Mesodermal cell (in vitro differentiated cells): ENCODE results near the gene PNPLA6.
A peak's percentile ranks its signal among the peaks of the same experiment; 100 is the strongest.

Experiments
- H3K27ac ChIP-seq: 2 replicates; pipeline ENCODE4 v1.7.0; 2013; ENCODE audit warnings: mild to moderate bottlenecking, low read depth, low read length, moderate library complexity; ENCODE audit not compliant: severe bottlenecking
- H3K36me3 ChIP-seq: 2 replicates; pipeline ENCODE4 v1.7.1; 2013; ENCODE audit warnings: mild to moderate bottlenecking, low read length, moderate library complexity; ENCODE audit not compliant: control insufficient read depth, insufficient read depth
- H3K4me1 ChIP-seq: one replicate; pipeline ENCODE4 v1.7.1; 2013; ENCODE audit warnings: mild to moderate bottlenecking, low read length; ENCODE audit not compliant: insufficient read depth, control insufficient read depth, poor library complexity, severe bottlenecking
- H3K4me3 ChIP-seq: 2 replicates; pipeline ENCODE4 v1.7.0; 2013; ENCODE audit warnings: low read length, control low read depth, mild to moderate bottlenecking; ENCODE audit not compliant: insufficient read depth, poor library complexity, severe bottlenecking; ENCODE audit errors: extremely low read depth
- H3K9me3 ChIP-seq: 2 replicates; pipeline ENCODE4 v1.7.1; 2013; ENCODE audit warnings: mild to moderate bottlenecking, low read length, moderate library complexity; ENCODE audit not compliant: control insufficient read depth
- WGBS, 2 experiments: methylation state at CpG; one replicate each; pipeline ENCODE4 v1.1.5; 2013; ENCODE audit warnings: missing lambda C conversion rate in 2 of 2; ENCODE audit not compliant: insufficient coverage in 2 of 2; 5-methylcytosine and 5-hydroxymethylcytosine counted together

Gene PNPLA6

DNA sequence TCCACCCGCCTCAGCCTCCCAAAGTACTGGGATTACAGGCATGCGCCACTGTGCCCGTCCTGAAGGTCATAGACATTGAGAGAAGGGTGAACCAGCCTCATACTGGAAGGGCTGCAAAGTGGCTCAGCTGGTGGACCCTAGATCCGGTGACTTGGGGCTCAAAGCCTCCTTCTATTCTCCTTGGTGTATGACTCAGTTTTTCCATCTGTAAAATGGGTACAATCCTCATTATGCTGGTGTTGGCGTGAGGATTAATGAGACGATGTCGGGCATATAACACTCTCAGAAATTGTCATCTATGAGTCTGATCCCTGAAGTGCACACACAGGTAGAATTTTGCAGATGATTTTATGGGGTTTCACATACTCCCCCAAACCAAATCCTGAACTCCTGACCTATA, 54.3 kb downstream of the PNPLA6 start:
- H3K27ac ChIP-seq: no peak overlapping the region
- 87 to 94% methylated on average over 4 to 6 of the region's 7 CpGs for WGBS, 2 experiments
- H3K9me3 ChIP-seq: no peaks in the 10 kb centered on the region
- H3K4me3 ChIP-seq: no peak overlapping the region
- no peaks in the 10 kb centered on the region for H3K36me3 ChIP-seq
- no peaks in the 10 kb centered on the region for H3K4me1 ChIP-seq

DNA sequence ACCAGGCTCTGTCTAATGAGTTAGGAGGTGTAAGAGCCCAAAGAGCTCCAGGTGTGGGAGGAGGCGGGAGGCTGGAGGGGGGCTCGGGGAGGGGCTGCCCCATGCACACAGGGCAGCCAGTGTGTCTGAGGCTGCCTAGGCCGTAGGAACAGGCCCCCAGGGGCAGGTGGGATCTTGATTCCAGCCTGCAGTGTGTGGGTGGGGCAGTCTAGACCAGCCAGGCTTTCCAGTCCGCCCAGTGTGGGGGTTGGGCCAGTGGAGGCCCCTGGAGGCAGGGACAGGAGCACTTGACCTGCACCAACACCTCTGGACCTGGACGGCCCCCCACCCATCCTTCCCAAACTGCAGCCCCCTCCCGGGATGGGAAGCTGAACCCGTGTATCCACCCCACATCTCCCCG, 54.7 kb downstream of the PNPLA6 start:
- Histone ChIP-seq H3K27ac (no peak overlapping the region), H3K9me3 (no peaks in the 10 kb centered on the region), H3K36me3 (no peaks in the 10 kb centered on the region), H3K4me3 (no peak overlapping the region), H3K4me1 (no peaks in the 10 kb centered on the region)
- WGBS, 2 experiments: 67 to 72% methylated on average over 4 to 7 of the region's 8 CpGs

DNA sequence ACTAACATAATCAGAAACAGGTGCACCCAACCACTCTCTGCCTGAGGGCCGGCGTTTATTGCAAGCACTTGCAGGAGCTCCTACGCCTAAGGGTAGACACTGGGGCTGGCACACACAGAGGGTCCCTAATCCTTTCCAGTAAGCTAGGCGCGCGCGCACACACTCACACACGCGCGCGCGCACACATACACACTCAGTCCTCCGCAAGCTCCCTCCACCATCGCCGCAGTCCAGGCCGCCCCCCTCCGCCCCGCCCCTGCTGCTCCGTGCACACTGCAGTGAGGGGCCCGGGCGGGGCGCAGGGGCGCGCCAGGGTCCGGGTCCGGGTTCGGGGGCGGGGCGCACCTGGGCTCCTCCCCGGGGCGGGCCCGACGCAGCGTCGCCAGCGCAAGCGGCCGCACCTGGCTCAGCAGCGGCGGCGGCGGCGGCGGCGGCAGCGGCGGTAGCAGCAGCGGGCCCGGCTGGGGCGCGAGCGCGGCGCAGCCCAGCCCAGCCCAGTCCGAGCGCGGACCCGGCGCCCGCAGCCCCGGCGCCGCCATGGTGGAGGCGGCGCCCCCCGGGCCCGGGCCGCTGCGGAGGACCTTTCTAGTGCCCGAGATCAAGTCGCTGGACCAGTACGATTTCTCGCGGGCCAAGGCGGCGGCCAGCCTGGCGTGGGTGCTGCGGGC, 60.1 kb downstream of the PNPLA6 start, which contains the start of gene CAMSAP3:
Gene CAMSAP3, plus strand, starts transcription at position 398 of the 668 bp plus-strand sequence. Its CDS starts 140 bp downstream, at position 538.
- no peaks in the 10 kb centered on the region for H3K4me1 ChIP-seq
- 0 to 1% methylated on average over 40 to 52 of the region's 78 CpGs for WGBS, 2 experiments
- no peaks in the 10 kb centered on the region for H3K9me3 ChIP-seq
- no peaks in the 10 kb centered on the region for H3K36me3 ChIP-seq
- H3K27ac ChIP-seq: no peak within 1 kb of the TSS
- H3K4me3 ChIP-seq: peak within 1 kb of the TSS; percentile 35

DNA sequence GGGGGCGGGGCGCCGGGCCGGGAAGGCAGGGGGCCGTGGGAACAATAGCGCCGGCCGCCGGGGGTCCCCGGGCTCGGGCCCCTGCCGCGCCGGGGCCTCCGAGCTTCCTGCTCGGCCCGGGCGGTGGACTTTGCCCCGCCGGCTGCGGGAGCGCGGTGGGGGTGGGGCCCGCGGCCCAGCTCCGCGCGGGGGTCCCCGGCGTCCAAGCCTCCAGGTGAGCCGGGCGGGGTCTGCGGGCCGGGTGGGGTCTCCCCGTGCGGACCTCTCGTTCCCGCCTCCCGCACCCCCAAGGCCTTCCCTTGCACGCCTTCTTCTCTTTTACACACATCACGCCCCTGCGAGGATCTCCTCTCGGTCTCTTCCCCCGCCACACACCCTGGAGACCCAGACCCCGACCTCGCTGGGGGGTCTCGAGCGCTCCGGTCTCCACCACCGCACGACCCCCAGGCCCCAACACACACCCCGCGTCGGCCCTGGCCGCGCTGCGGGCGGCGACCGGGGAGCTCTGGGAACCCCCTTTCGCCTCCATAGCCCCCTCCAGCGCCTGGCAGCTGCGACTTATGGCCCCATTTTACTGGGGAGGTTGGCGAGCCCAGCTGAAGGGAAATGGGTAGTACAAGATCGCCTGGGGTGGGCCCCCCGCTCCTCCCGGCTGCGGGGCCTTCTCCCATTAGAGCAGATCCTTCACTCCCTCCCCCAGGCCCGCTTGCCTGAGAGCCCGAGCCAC, 60.9 kb downstream of the PNPLA6 start:
- H3K27ac ChIP-seq: no peak overlapping the region
- H3K4me1 ChIP-seq: no peaks in the 10 kb centered on the region
- H3K9me3 ChIP-seq: no peaks in the 10 kb centered on the region
- H3K4me3 ChIP-seq: peak overlapping the region; percentile 24
- H3K36me3 ChIP-seq: no peaks in the 10 kb centered on the region
- 3 to 7% methylated on average over 42 to 52 of the region's 70 CpGs for WGBS, 2 experiments

DNA sequence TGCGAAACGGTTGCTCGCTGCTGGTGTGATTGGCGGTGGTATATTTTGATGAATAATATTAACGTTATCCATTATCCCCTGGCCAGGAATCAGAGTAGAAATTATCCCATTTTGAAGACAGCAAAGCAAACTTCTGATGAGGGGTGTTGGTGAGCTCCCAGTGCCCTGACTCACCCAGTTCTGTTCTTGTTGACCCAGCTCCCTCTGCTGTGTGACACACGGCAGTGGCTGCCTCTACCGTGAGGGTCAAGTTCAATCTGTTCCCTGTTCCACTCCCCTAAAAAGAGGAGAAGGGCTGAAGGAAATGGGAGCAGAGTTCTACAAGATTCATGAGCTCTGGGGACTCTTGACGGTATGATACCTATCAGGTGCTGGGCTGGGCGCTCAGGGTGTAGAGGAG, 62.2 kb downstream of the PNPLA6 start:
- no peaks in the 10 kb centered on the region for H3K9me3 ChIP-seq
- no peak overlapping the region for H3K27ac ChIP-seq
- no peak overlapping the region for H3K4me3 ChIP-seq
- H3K4me1 ChIP-seq: no peaks in the 10 kb centered on the region
- no peaks in the 10 kb centered on the region for H3K36me3 ChIP-seq
- WGBS, 2 experiments: 56 to 64% methylated on average over 4 to 5 of the region's 9 CpGs

GRCh38 chr19:7598180-7598579, 62.7 kb downstream of the PNPLA6 start:
- Histone ChIP-seq H3K9me3 (no peaks in the 10 kb centered on the region), H3K4me1 (no peaks in the 10 kb centered on the region), H3K36me3 (no peaks in the 10 kb centered on the region), H3K27ac (no peak overlapping the region), H3K4me3 (no peak overlapping the region)
- WGBS, 2 experiments: 73 to 85% methylated on average over 6 of the region's 6 CpGs

GRCh38 chr19:7600721-7601120, 65.2 kb downstream of the PNPLA6 start:
- Histone ChIP-seq H3K9me3 (no peaks in the 10 kb centered on the region), H3K36me3 (no peaks in the 10 kb centered on the region), H3K27ac (no peak overlapping the region), H3K4me3 (no peak overlapping the region), H3K4me1 (no peaks in the 10 kb centered on the region)

- Histone ChIP-seq H3K27ac (no peak overlapping the region), H3K9me3 (no peaks in the 10 kb centered on the region), H3K4me3 (no peak overlapping the region), H3K36me3 (no peaks in the 10 kb centered on the region), H3K4me1 (no peaks in the 10 kb centered on the region)
- 70 to 76% methylated on average over 13 of the region's 15 CpGs for WGBS, 2 experiments
Observed at GRCh38 chr19:7602240-7602934, 66.9 kb downstream of the PNPLA6 start.

- Histone ChIP-seq H3K9me3 (no peaks in the 10 kb centered on the region), H3K36me3 (no peaks in the 10 kb centered on the region), H3K4me3 (no peak overlapping the region), H3K27ac (no peak overlapping the region), H3K4me1 (no peaks in the 10 kb centered on the region)
- 89 to 91% methylated on average over 7 to 9 of the region's 11 CpGs for WGBS, 2 experiments
Observed at GRCh38 chr19:7602935-7603497, 67.5 kb downstream of the PNPLA6 start.

DNA sequence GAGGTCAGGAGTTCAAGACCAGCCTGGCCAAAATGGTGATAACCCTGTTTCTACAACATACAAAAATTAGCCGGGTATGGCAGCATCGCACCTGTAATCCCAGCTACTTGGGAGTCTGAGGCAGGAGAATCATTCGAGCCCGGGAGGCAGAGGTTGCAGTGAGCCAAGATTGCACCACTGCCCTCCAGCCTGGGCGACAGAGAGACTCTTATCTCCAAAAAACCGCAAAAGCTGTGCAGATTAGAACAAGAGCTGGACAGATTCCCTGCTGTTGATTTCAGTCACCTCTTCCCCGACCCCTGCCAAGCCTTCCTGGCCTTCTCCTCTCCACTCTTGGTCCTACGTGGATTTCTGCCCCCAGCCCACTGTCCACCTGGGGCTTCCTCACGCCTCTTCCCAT, 68.4 kb downstream of the PNPLA6 start:
- no peak overlapping the region for H3K4me3 ChIP-seq
- no peaks in the 10 kb centered on the region for H3K36me3 ChIP-seq
- H3K9me3 ChIP-seq: no peaks in the 10 kb centered on the region
- H3K4me1 ChIP-seq: no peaks in the 10 kb centered on the region
- 89 to 94% methylated on average over 8 to 9 of the region's 9 CpGs for WGBS, 2 experiments
- no peak overlapping the region for H3K27ac ChIP-seq
